Endodermal cell (in vitro differentiated cells): Measurements from ENCODE around the gene PAX8. TPM values are rescaled to one million over a fixed set of nuclear protein-coding genes. Genes with fewer than 3 reads are reported as not detected.

Experiments
- DNase-seq: peaks from one replicate; pipeline ENCODE4 v3.0.0-alpha.2; 2017
- H3K27ac ChIP-seq: 2 replicates; pipeline ENCODE4 v1.5.1; 2013; ENCODE audit warnings: mild to moderate bottlenecking, low read depth, low read length, moderate library complexity
- H3K27me3 ChIP-seq: 2 replicates; pipeline ENCODE4 v1.6.1; 2013; ENCODE audit warnings: mild to moderate bottlenecking, low read length, moderate library complexity; ENCODE audit not compliant: insufficient read depth, control insufficient read depth, poor library complexity, severe bottlenecking
- H3K36me3 ChIP-seq: 2 replicates; pipeline ENCODE4 v1.7.0; 2013; ENCODE audit warnings: mild to moderate bottlenecking, low read length, moderate library complexity; ENCODE audit not compliant: control insufficient read depth, insufficient read depth
- H3K4me1 ChIP-seq: one replicate; pipeline ENCODE4 v1.7.0; 2013; ENCODE audit warnings: low read length; ENCODE audit not compliant: control insufficient read depth, insufficient read depth
- H3K4me3 ChIP-seq: 2 replicates; pipeline ENCODE4 v1.5.1; 2013; ENCODE audit warnings: mild to moderate bottlenecking, low read length, moderate library complexity
- H3K9ac ChIP-seq: 2 replicates; pipeline ENCODE4 v1.6.1; 2013; ENCODE audit warnings: mild to moderate bottlenecking, low read length, moderate library complexity; ENCODE audit not compliant: poor library complexity, severe bottlenecking; ENCODE audit errors: extremely low read depth
- H3K9me3 ChIP-seq: 2 replicates; pipeline ENCODE4 v1.6.1; 2013; ENCODE audit warnings: mild to moderate bottlenecking, low read length, moderate library complexity; ENCODE audit not compliant: control insufficient read depth
- H3K27ac Mint-ChIP-seq: 2 replicates; pipeline ENCODE4 v1.8.0; 2020; ENCODE audit warnings: mixed read lengths
- H3K27me3 Mint-ChIP-seq: 2 replicates; pipeline ENCODE4 v1.8.0; 2021; ENCODE audit warnings: mild to moderate bottlenecking, mixed read lengths; ENCODE audit not compliant: insufficient read depth
- H3K36me3 Mint-ChIP-seq: 2 replicates; pipeline ENCODE4 v1.8.0; 2020; ENCODE audit warnings: low read depth, mixed read lengths
- H3K4me1 Mint-ChIP-seq: 2 replicates; pipeline ENCODE4 v1.8.0; 2020; ENCODE audit warnings: mixed read lengths
- H3K4me3 Mint-ChIP-seq: 2 replicates; pipeline ENCODE4 v1.8.0; 2020; ENCODE audit warnings: mild to moderate bottlenecking, moderate library complexity, mixed read lengths
- H3K9me3 Mint-ChIP-seq: 2 replicates; pipeline ENCODE4 v1.8.0; 2020; ENCODE audit warnings: mild to moderate bottlenecking, mixed read lengths
- CTCF ChIP-seq: fragments of 200-600 bp; sonication (generic); conservative IDR thresholded peaks from 2 replicates; pipeline ENCODE4 v1.5.0; 2021; ENCODE audit warnings: antibody characterized with exemption, mild to moderate bottlenecking
- WGBS, 2 experiments: methylation state at CpG; one replicate each; pipeline versions ENCODE4 v1.1.5 to v1.1.7; 2013; ENCODE audit warnings: missing lambda C conversion rate in 2 of 2, mixed read lengths in 1 of 2; ENCODE audit not compliant: insufficient coverage in 1 of 2, insufficient read length in 1 of 2; 5-methylcytosine and 5-hydroxymethylcytosine counted together
- total RNA-seq, 2 donors: library from RNA; stranded (reverse); fragmentation: NEBNext Ultra II Directional in 1 of 2; extraction: Animal tissue kit (Norgen Biotek cat#: 25700) in 1 of 2; gene quantifications; 2 replicates in 1 of 2; 3 replicates in 1 of 2; pipeline ENCODE4 v1.2.1, GENCODE V29; 2021

PAX8 gene
- total RNA-seq, 2 donors from 2014 or later = 0.09 to 0.11 TPM

GRCh38 chr2:113214141-113214540 is 64.6 kb downstream of the PAX8 start:
- H3K27ac Mint-ChIP-seq = no peak overlapping the region
- TF ChIP-seq CTCF = no peak
- no peak overlapping the region for H3K4me3 Mint-ChIP-seq
- H3K27me3 Mint-ChIP-seq = no peaks in the 10 kb centered on the region
- Histone ChIP-seq H3K9me3 (no peaks in the 10 kb centered on the region), H3K27ac (no peak overlapping the region), H3K27me3 (no peaks in the 10 kb centered on the region), H3K4me1 (peaks cover 10% of the 10 kb centered on the region), H3K36me3 (no peaks in the 10 kb centered on the region), H3K4me3 (no peak overlapping the region), H3K9ac (no peak overlapping the region)
- H3K4me1 Mint-ChIP-seq = peaks cover 30% of the 10 kb centered on the region
- peak; percentile 42 for DNase-seq
- no peaks in the 10 kb centered on the region for H3K36me3 Mint-ChIP-seq
- no peaks in the 10 kb centered on the region for H3K9me3 Mint-ChIP-seq
- WGBS, 2 experiments = 20 to 65% methylated on average over 1 to 4 of the region's 4 CpGs

GRCh38 chr2:113213061-113213930 is 65.4 kb downstream of the PAX8 start:
- Histone ChIP-seq H3K9me3 (no peaks in the 10 kb centered on the region), H3K27me3 (peaks cover 5% of the 10 kb centered on the region), H3K36me3 (no peaks in the 10 kb centered on the region), H3K4me1 (peaks cover 8% of the 10 kb centered on the region), H3K27ac (no peak overlapping the region), H3K4me3 (no peak overlapping the region), H3K9ac (no peak overlapping the region)
- no peak overlapping the region for H3K4me3 Mint-ChIP-seq
- no peak for TF ChIP-seq CTCF
- peaks cover 22% of the 10 kb centered on the region for H3K4me1 Mint-ChIP-seq
- H3K9me3 Mint-ChIP-seq = no peaks in the 10 kb centered on the region
- no peak overlapping the region for H3K27ac Mint-ChIP-seq
- peaks cover 1% of the 10 kb centered on the region for H3K27me3 Mint-ChIP-seq
- WGBS, 2 experiments = 91% methylated on average over 6 to 14 of the region's 14 CpGs
- no peaks in the 10 kb centered on the region for H3K36me3 Mint-ChIP-seq
- DNase-seq = peak; percentile 36

GRCh38 chr2:113212245-113213060 is 66.3 kb downstream of the PAX8 start:
- DNase-seq = peak; percentile 48
- H3K27me3 ChIP-seq = peaks cover 7% of the 10 kb centered on the region
- H3K4me3 ChIP-seq = no peak overlapping the region
- no peak overlapping the region for H3K9ac ChIP-seq
- no peak overlapping the region for H3K4me3 Mint-ChIP-seq
- no peaks in the 10 kb centered on the region for H3K36me3 Mint-ChIP-seq
- no peaks in the 10 kb centered on the region for H3K9me3 Mint-ChIP-seq
- peaks cover 1% of the 10 kb centered on the region for H3K27me3 Mint-ChIP-seq
- H3K27ac ChIP-seq = no peak overlapping the region
- H3K4me1 Mint-ChIP-seq = peaks cover 13% of the 10 kb centered on the region
- H3K9me3 ChIP-seq = no peaks in the 10 kb centered on the region
- H3K36me3 ChIP-seq = no peaks in the 10 kb centered on the region
- no peaks in the 10 kb centered on the region for H3K4me1 ChIP-seq
- TF ChIP-seq CTCF = no peak
- H3K27ac Mint-ChIP-seq = no peak overlapping the region
- WGBS, 2 experiments = 74 to 80% methylated on average over 4 to 26 of the region's 26 CpGs
